Tibial nerve (tissue), 4 donors: ENCODE data around the gene DZIP3.

Experiments
- CTCF ChIP-seq, 5 experiments: fragments of 200-600 bp in 3 of 5; fragments of 450-650 bp in 2 of 5; sonication (generic) in 3 of 5; IDR thresholded peaks; one replicate each; pipeline ENCODE4 v1.5.1; 2016 to 2019; ENCODE audit warnings: antibody characterized with exemption in 5 of 5, mild to moderate bottlenecking in 3 of 5, moderate library complexity in 2 of 5
- EP300 ChIP-seq, 2 donors: sonication (generic); formaldehyde crosslinking; IDR thresholded peaks; one replicate each; pipeline ENCODE4 v1.6.1; 2017; ENCODE audit warnings: antibody characterized with exemption in 2 of 2, mild to moderate bottlenecking in 1 of 2
- POLR2A ChIP-seq, 2 donors: fragments of 450-650 bp; IDR thresholded peaks; one replicate each; pipeline ENCODE4 v1.6.1; 2017; ENCODE audit warnings: antibody characterized with exemption in 2 of 2, mild to moderate bottlenecking in 2 of 2, moderate library complexity in 2 of 2

GRCh38 chr3:108588601-108589000 lies 921 bp upstream of the DZIP3 start:
- TF ChIP-seq CTCF (IDR thresholded peaks at IDR 0.05): no peak
- TF ChIP-seq POLR2A (IDR thresholded peaks at IDR 0.05): no peak
- no peak for TF ChIP-seq EP300 (IDR thresholded peaks at IDR 0.05)
